GM23338 (cell line): ENCODE data around the gene RPS6KA4. TPM values are rescaled to one million over a fixed set of nuclear protein-coding genes. Genes with fewer than 3 reads are reported as not detected.
"Not testable (repeated sequence)": the region's sequence is repeated elsewhere in the genome, so short reads cannot be mapped to it uniquely, and the experiment has no call there.

Experiments used
- ATAC-seq: fragments of 200-7000 bp; cut with Tn5 transposase; 3 replicates; pipeline ENCODE4 v1.9.1; 2020
- DNase-seq: peaks from one replicate; pipeline ENCODE4 v3.0.0-alpha.2; 2015; ENCODE audit warnings: low spot score
- H2AFZ ChIP-seq: fragments of 200-600 bp; sonication (generic); 2 replicates; pipeline ENCODE4 v1.8.0; 2016; ENCODE audit warnings: antibody characterized with exemption, mild to moderate bottlenecking, moderate library complexity
- H3F3A ChIP-seq: fragments of 200-600 bp; sonication (generic); replicated peaks from 2 replicates; pipeline ENCODE4 v1.8.0; 2017; ENCODE audit warnings: antibody characterized with exemption, mixed run types, low read depth
- H3K27ac ChIP-seq: fragments of 200-600 bp; sonication (generic); 2 replicates; pipeline ENCODE4 v1.6.1; 2016; ENCODE audit warnings: low read depth
- H3K27me3 ChIP-seq: fragments of 200-600 bp; sonication (generic); 2 replicates; pipeline ENCODE4 v1.8.0; 2016; ENCODE audit warnings: mild to moderate bottlenecking, mixed run types, moderate library complexity; ENCODE audit not compliant: insufficient read depth
- H3K36me3 ChIP-seq: fragments of 200-600 bp; sonication (generic); 2 replicates; pipeline ENCODE4 v1.8.0; 2016; ENCODE audit warnings: mild to moderate bottlenecking; ENCODE audit not compliant: insufficient read depth
- H3K4me1 ChIP-seq: fragments of 200-600 bp; sonication (generic); 2 replicates; pipeline ENCODE4 v1.8.0; 2016; ENCODE audit warnings: mild to moderate bottlenecking, moderate library complexity; ENCODE audit not compliant: insufficient read depth
- H3K4me2 ChIP-seq: fragments of 200-600 bp; sonication (generic); 2 replicates; pipeline ENCODE4 v1.7.1; 2017; ENCODE audit warnings: mixed run types
- H3K4me3 ChIP-seq: fragments of 200-600 bp; sonication (generic); 2 replicates; pipeline ENCODE4 v1.6.1; 2016; ENCODE audit warnings: mixed run types
- H3K79me2 ChIP-seq: fragments of 200-600 bp; sonication (generic); replicated peaks from 2 replicates; pipeline ENCODE4 v1.8.0; 2017; ENCODE audit warnings: mild to moderate bottlenecking; ENCODE audit not compliant: insufficient read depth
- H3K9me2 ChIP-seq: fragments of 200-600 bp; sonication (generic); 2 replicates; pipeline ENCODE4 v1.8.0; 2017; ENCODE audit not compliant: insufficient read depth
- H4K20me1 ChIP-seq: fragments of 200-600 bp; sonication (generic); replicated peaks from 2 replicates; pipeline ENCODE4 v1.8.0; 2017; ENCODE audit warnings: mild to moderate bottlenecking; ENCODE audit not compliant: insufficient read depth
- H3K27ac Mint-ChIP-seq: 2 replicates; pipeline ENCODE4 v1.8.0; 2020; ENCODE audit warnings: inconsistent platforms, mild to moderate bottlenecking, moderate library complexity, mixed read lengths
- H3K27me3 Mint-ChIP-seq: 3 replicates; pipeline ENCODE4 v1.8.0; 2022; ENCODE audit warnings: low read depth, mild to moderate bottlenecking, moderate library complexity, mixed read lengths, inconsistent platforms; ENCODE audit not compliant: insufficient read depth, poor library complexity
- H3K36me3 Mint-ChIP-seq: 3 replicates; pipeline ENCODE4 v1.8.0; 2021; ENCODE audit warnings: low read depth, mild to moderate bottlenecking, inconsistent platforms, moderate library complexity, mixed read lengths
- H3K4me1 Mint-ChIP-seq: 3 replicates; pipeline ENCODE4 v1.8.0; 2020; ENCODE audit warnings: mild to moderate bottlenecking, inconsistent platforms, mixed read lengths
- H3K4me3 Mint-ChIP-seq: 3 replicates; pipeline ENCODE4 v1.8.0; 2021; ENCODE audit warnings: moderate library complexity, mild to moderate bottlenecking, inconsistent platforms, mixed read lengths
- H3K9me3 Mint-ChIP-seq: 3 replicates; pipeline ENCODE4 v1.8.0; 2020; ENCODE audit warnings: moderate library complexity, mild to moderate bottlenecking, inconsistent platforms, mixed read lengths
- CREB1 ChIP-seq: fragments of 250-450 bp; sonication (Bioruptor Pico); IDR thresholded peaks from 2 replicates; pipeline ENCODE4 v1.5.0; 2020; ENCODE audit warnings: low read depth, mild to moderate bottlenecking, moderate library complexity
- CTCF ChIP-seq, 2 experiments: fragments of 200-600 bp in 1 of 2; sonication (generic) in 1 of 2; conservative IDR thresholded peaks; 2 replicates each; pipeline versions ENCODE4 v1.5.1 to v1.6.1; 2016 to 2017; ENCODE audit warnings: antibody characterized with exemption in 2 of 2, low read depth in 2 of 2, mild to moderate bottlenecking in 2 of 2, moderate library complexity in 1 of 2
- EZH2 ChIP-seq: fragments of 200-600 bp; sonication (generic); IDR thresholded peaks from one replicate; pipeline ENCODE4 v1.8.0; 2017; ENCODE audit warnings: antibody characterized with exemption, mild to moderate bottlenecking, low read depth; ENCODE audit not compliant: unreplicated experiment
- EZH2phosphoT487 ChIP-seq: fragments of 200-600 bp; sonication (generic); IDR thresholded peaks from one replicate; pipeline ENCODE4 v1.8.1; 2018; ENCODE audit warnings: antibody characterized with exemption; ENCODE audit not compliant: unreplicated experiment
- JUNB ChIP-seq: IDR thresholded peaks from one replicate; pipeline ENCODE4 v1.6.1; 2016; ENCODE audit warnings: antibody characterized with exemption; ENCODE audit not compliant: unreplicated experiment
- NANOG ChIP-seq: IDR thresholded peaks from 2 replicates; pipeline ENCODE4 v1.6.1; 2016; ENCODE audit warnings: antibody characterized with exemption, borderline replicate concordance
- POLR2AphosphoS5 ChIP-seq: IDR thresholded peaks from 2 replicates; pipeline ENCODE4 v1.6.1; 2016; ENCODE audit warnings: antibody characterized with exemption, low read depth
- REST ChIP-seq: IDR thresholded peaks from one replicate; pipeline ENCODE4 v1.6.1; 2018; ENCODE audit warnings: antibody characterized with exemption; ENCODE audit not compliant: unreplicated experiment
- STAT1 ChIP-seq: IDR thresholded peaks from one replicate; pipeline ENCODE4 v1.6.1; 2016; ENCODE audit warnings: antibody characterized with exemption; ENCODE audit not compliant: unreplicated experiment
- ZNF331 ChIP-seq: fragments of 250-450 bp; sonication (Bioruptor Pico); IDR thresholded peaks from 2 replicates; pipeline ENCODE4 v1.5.0; 2020; ENCODE audit warnings: low read depth, mild to moderate bottlenecking, moderate library complexity
- polyA plus RNA-seq: library from polyadenylated mRNA; unstranded; fragments of >200 nt; fragmentation: Nextera tagmentation; extraction: Ambion mirVana; gene quantifications from 2 replicates; pipeline ENCODE4 v1.2.1, GENCODE V29; 2016
- total RNA-seq: library from RNA; depleted of rRNA; stranded (reverse); fragments of >200 nt; shearing (Covaris generic); gene quantifications from 2 replicates; pipeline ENCODE4 v1.2.3, GENCODE V29; 2014
- TF ChIP-seq, protein P1 (sequence below): IDR thresholded peaks from 2 replicates; pipeline ENCODE4 v1.6.1; 2016; ENCODE audit warnings: antibody characterized with exemption

The RPS6KA4 gene
- total and polyA plus RNA-seq, 2 experiments from 2014 or later, result 3.5 to 19.9 TPM

- TF ChIP-seq REST (no peak), NANOG (no peak), CREB1 (CRISPR knock-in tag) (no peak), POLR2AphosphoS5 (no peak), CTCF (conservative IDR thresholded peaks at IDR 0.05; ENCODE audit: low read depth in 2 of 2) (no peak)
These were observed 57.2 kb downstream of the RPS6KA4 start (continued) for GRCh38 chr11:64415996-64416728.

- not testable (repeated sequence) for H3K4me3 Mint-ChIP-seq, H2AFZ ChIP-seq, H3K27ac Mint-ChIP-seq, H3K27me3 Mint-ChIP-seq, DNase-seq, H3K36me3 Mint-ChIP-seq, H3K36me3 ChIP-seq, H3K9me2 ChIP-seq, H3K79me2 ChIP-seq, H3K4me2 ChIP-seq, H3K27ac ChIP-seq, ATAC-seq, H3K27me3 ChIP-seq, H3K4me1 ChIP-seq, H3F3A ChIP-seq, H3K4me3 ChIP-seq, H3K4me1 Mint-ChIP-seq, H4K20me1 ChIP-seq
- H3K9me3 Mint-ChIP-seq, result peaks cover 18% of the 10 kb centered on the region
These were observed 59.3 kb downstream of the RPS6KA4 start for GRCh38 chr11:64418233-64418632.

DNA sequence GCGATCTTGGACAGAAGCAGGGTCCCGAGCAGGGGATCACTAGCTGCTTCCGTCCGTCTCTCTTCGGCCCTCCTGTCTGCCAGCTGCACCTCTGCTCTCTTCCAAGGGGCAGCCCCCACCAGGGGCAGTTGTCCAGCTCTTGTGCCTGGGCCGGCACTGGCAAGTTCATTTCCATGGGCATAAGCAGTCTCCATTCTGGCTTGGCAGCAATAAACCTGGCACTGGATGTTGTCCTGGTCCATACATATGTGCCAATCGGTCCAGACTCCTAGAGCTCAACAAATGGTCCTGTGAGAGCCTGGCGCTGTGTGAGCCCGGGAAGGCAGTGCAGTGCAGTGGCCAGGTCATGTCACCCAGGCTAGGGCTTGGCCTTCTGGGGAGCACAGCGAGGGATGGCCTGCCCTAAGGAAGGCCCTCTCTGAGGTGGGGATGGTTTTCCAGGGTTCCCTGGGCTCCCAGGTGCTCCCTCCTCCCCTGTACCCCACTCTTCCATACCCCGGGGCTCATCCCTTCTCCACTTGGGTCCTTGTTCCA is 60.4 kb downstream of the RPS6KA4 start:
- Mint-ChIP-seq H3K4me1 (peaks cover 8% of the 10 kb centered on the region), H3K27ac (no peak overlapping the region), H3K36me3 (no peaks in the 10 kb centered on the region), H3K27me3 (peaks cover 2% of the 10 kb centered on the region), H3K4me3 (no peak overlapping the region), H3K9me3 (peaks cover 20% of the 10 kb centered on the region)
- Histone ChIP-seq H3K79me2 (no peaks in the 10 kb centered on the region), H3K36me3 (no peaks in the 10 kb centered on the region), H3K4me2 (no peak overlapping the region), H4K20me1 (no peaks in the 10 kb centered on the region), H3K27me3 (no peaks in the 10 kb centered on the region; the same call in 1 of the 2 replicates), H2AFZ (no peak overlapping the region), H3K27ac (no peak overlapping the region), H3K9me2 (no peaks in the 10 kb centered on the region), H3K4me1 (no peaks in the 10 kb centered on the region; the same call in 1 of the 2 replicates), H3K4me3 (no peak overlapping the region), H3F3A (0 out of 2 replicates have a peak, but pooled peaks cover 2% of the 10 kb centered on the region)
- no peak for ATAC-seq
- DNase-seq, result no peak
- no peak for TF ChIP-seq EZH2
- TF ChIP-seq, protein P1, sequence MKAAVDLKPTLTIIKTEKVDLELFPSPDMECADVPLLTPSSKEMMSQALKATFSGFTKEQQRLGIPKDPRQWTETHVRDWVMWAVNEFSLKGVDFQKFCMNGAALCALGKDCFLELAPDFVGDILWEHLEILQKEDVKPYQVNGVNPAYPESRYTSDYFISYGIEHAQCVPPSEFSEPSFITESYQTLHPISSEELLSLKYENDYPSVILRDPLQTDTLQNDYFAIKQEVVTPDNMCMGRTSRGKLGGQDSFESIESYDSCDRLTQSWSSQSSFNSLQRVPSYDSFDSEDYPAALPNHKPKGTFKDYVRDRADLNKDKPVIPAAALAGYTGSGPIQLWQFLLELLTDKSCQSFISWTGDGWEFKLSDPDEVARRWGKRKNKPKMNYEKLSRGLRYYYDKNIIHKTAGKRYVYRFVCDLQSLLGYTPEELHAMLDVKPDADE, result no peak
- TF ChIP-seq JUNB, result no peak
- TF ChIP-seq CREB1 (CRISPR knock-in tag), result no peak
- TF ChIP-seq ZNF331 (CRISPR knock-in tag), result no peak
- TF ChIP-seq STAT1, result no peak
- TF ChIP-seq NANOG, result no peak
- TF ChIP-seq EZH2phosphoT487, result no peak
